Mesodermal cell (in vitro differentiated cells): ENCODE results near the gene MAMLD1.

Experiments
- H3K27ac ChIP-seq: 2 replicates; pipeline ENCODE4 v1.7.0; 2013; ENCODE audit warnings: mild to moderate bottlenecking, low read depth, low read length, moderate library complexity; ENCODE audit not compliant: severe bottlenecking
- H3K36me3 ChIP-seq: 2 replicates; pipeline ENCODE4 v1.7.1; 2013; ENCODE audit warnings: mild to moderate bottlenecking, low read length, moderate library complexity; ENCODE audit not compliant: control insufficient read depth, insufficient read depth
- H3K4me1 ChIP-seq: one replicate; pipeline ENCODE4 v1.7.1; 2013; ENCODE audit warnings: mild to moderate bottlenecking, low read length; ENCODE audit not compliant: insufficient read depth, control insufficient read depth, poor library complexity, severe bottlenecking
- H3K4me3 ChIP-seq: 2 replicates; pipeline ENCODE4 v1.7.0; 2013; ENCODE audit warnings: low read length, control low read depth, mild to moderate bottlenecking; ENCODE audit not compliant: insufficient read depth, poor library complexity, severe bottlenecking; ENCODE audit errors: extremely low read depth
- H3K9me3 ChIP-seq: 2 replicates; pipeline ENCODE4 v1.7.1; 2013; ENCODE audit warnings: mild to moderate bottlenecking, low read length, moderate library complexity; ENCODE audit not compliant: control insufficient read depth
- WGBS, 2 experiments: methylation state at CpG; one replicate each; pipeline ENCODE4 v1.1.5; 2013; ENCODE audit warnings: missing lambda C conversion rate in 2 of 2; ENCODE audit not compliant: insufficient coverage in 2 of 2; 5-methylcytosine and 5-hydroxymethylcytosine counted together

MAMLD1 gene

GRCh38 chrX:150456466-150456865 is 93.3 kb downstream of the MAMLD1 start:
- H3K9me3 ChIP-seq = no peaks in the 10 kb centered on the region
- no peak overlapping the region for H3K27ac ChIP-seq
- no CpG with 5 or more reads among the region's 6 CpGs for WGBS, 2 experiments
- no peaks in the 10 kb centered on the region for H3K36me3 ChIP-seq
- no peak overlapping the region for H3K4me3 ChIP-seq
- H3K4me1 ChIP-seq = no peaks in the 10 kb centered on the region

DNA sequence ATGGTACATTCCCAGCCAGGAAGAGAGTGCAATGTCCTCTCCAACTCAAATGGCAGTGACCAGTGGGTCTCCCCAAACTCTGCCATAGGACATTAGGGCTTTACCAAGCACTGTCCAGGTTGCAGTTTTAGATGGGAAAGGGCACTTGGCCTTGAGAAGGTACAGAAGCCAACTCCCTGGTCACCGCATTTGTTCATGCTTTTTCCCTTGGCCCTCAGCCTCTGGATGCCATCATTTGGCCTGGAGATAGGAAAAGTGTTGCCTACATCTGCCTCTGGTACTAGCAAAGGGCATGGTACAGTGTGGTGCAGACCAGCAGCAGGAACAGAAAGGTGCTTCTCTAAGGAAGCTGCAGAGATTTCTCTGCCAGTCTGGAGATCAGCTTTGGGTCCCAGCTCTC is 93.8 kb downstream of the MAMLD1 start:
- H3K36me3 ChIP-seq = no peaks in the 10 kb centered on the region

DNA sequence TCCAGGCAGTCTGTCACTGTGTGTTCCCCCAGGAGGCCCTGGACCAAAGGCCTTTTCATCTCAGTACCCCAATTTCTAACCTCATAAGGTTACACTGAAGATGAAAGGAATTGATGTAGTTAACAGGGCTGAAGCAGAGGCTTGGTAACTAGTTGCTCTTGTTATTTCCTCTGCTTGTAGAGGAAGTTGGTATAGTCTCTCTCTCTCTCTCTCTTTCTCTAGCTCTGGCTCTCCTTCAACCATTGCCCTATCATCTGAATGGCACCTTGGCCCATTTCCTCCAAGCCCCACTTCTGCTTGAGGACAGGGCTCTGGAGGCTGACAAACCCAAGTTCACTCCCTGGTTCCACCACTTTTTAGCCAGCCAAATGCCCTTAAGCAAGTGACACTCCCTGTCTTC is 96.1 kb downstream of the MAMLD1 start:
- Histone ChIP-seq H3K4me3 (no peak overlapping the region), H3K9me3 (no peaks in the 10 kb centered on the region), H3K36me3 (no peaks in the 10 kb centered on the region), H3K27ac (no peak overlapping the region), H3K4me1 (no peaks in the 10 kb centered on the region)

More for the DNA sequence above, 93.8 kb downstream of the MAMLD1 start:
- no peak overlapping the region for H3K4me3 ChIP-seq
- H3K4me1 ChIP-seq = no peaks in the 10 kb centered on the region
- 86% methylated on average over 1 of the region's 1 CpG; no CpG with 5 or more reads in 1 of the 2 experiments for WGBS, 2 experiments
- H3K27ac ChIP-seq = no peak overlapping the region
- no peaks in the 10 kb centered on the region for H3K9me3 ChIP-seq

DNA sequence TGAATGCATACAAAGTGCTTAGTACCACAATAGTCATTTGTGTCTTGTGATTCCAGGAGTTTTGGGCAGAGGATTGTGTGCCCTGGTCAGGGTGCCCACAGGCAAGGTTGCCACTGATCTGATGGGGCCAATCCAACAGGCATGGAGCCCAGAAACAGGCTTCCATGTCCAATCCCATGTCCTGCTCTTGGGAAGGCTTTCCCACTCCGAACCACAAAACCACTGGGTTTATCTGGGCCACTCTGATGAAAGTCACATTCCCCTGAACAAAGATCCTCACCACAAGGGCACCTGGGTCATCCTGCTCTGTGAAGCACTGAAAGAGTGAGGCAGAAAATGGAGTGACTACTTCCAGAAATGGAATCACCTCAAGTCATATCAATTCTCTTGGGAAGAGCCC is 96.9 kb downstream of the MAMLD1 start:
- Histone ChIP-seq H3K36me3 (no peaks in the 10 kb centered on the region), H3K4me3 (no peak overlapping the region), H3K4me1 (no peaks in the 10 kb centered on the region), H3K9me3 (no peaks in the 10 kb centered on the region), H3K27ac (no peak overlapping the region)
- no CpG with 5 or more reads among the region's 1 CpG for WGBS, 2 experiments

DNA sequence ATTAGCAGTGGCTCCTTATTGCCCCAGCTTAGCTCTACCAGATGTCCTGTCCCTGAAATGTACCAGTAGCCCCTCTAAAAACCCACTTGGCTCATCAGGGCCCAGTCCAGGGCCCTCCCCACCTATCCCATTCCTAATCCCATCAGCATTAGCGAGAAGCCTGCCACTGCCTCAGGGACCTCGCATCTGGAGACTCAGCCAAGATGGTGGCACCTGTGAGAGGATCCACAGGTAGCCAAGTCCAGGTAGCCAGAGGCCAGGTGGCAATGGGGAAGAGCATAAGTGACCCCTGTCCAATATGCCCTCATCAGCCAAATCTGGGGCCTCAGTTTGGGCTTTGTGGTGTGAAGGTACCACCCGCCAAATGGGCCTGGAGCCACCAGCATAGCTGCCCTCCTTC is 97.7 kb downstream of the MAMLD1 start:
- H3K36me3 ChIP-seq = no peaks in the 10 kb centered on the region

GRCh38 chrX:150463566-150463965 is 100.4 kb downstream of the MAMLD1 start:
- Histone ChIP-seq H3K9me3 (no peaks in the 10 kb centered on the region), H3K36me3 (no peaks in the 10 kb centered on the region), H3K4me1 (no peaks in the 10 kb centered on the region), H3K27ac (no peak overlapping the region), H3K4me3 (no peak overlapping the region)
- WGBS, 2 experiments = no CpG with 5 or more reads among the region's 1 CpG

More for the DNA sequence above, 97.7 kb downstream of the MAMLD1 start:
- Histone ChIP-seq H3K4me3 (no peak overlapping the region), H3K4me1 (no peaks in the 10 kb centered on the region), H3K27ac (no peak overlapping the region), H3K9me3 (no peaks in the 10 kb centered on the region)
- no CpG with 5 or more reads among the region's 3 CpGs for WGBS, 2 experiments

GRCh38 chrX:150464001-150464400 is 100.9 kb downstream of the MAMLD1 start:
- no peak overlapping the region for H3K27ac ChIP-seq
- H3K4me1 ChIP-seq = no peaks in the 10 kb centered on the region
- 83 to 92% methylated on average over 2 of the region's 6 CpGs for WGBS, 2 experiments
- H3K4me3 ChIP-seq = no peak overlapping the region
- H3K36me3 ChIP-seq = no peaks in the 10 kb centered on the region
- no peaks in the 10 kb centered on the region for H3K9me3 ChIP-seq

DNA sequence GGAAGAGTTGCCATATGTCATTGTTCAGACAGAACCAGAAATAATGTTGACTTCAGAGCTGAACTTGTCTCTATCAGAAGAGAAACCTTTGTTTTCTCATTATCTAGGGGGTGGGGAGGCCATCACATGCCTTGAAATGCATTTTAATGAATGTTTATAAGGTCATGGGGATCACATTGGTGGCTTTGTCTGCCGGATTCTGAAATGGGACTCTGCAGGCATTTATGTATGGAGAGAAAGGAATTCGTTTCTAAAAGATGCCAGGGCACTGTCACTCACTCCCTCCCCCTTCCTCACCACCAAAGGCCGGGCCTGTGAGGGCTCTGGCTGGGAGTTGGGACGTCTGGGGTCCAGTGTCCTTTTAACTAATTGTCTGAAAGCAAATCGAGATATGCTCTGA is 102.2 kb downstream of the MAMLD1 start:
- WGBS, 2 experiments = no CpG with 5 or more reads among the region's 5 CpGs
- no peak overlapping the region for H3K27ac ChIP-seq

GRCh38 chrX:150465881-150466775 is 103.0 kb downstream of the MAMLD1 start:
- Histone ChIP-seq H3K4me3 (no peak overlapping the region), H3K36me3 (no peaks in the 10 kb centered on the region), H3K27ac (no peak overlapping the region), H3K4me1 (no peaks in the 10 kb centered on the region), H3K9me3 (no peaks in the 10 kb centered on the region)
- 95 to 100% methylated on average over 4 to 10 of the region's 15 CpGs for WGBS, 2 experiments

More for the DNA sequence above, 102.2 kb downstream of the MAMLD1 start:
- H3K4me1 ChIP-seq = no peaks in the 10 kb centered on the region
- no peaks in the 10 kb centered on the region for H3K9me3 ChIP-seq
- no peaks in the 10 kb centered on the region for H3K36me3 ChIP-seq
- no peak overlapping the region for H3K4me3 ChIP-seq

DNA sequence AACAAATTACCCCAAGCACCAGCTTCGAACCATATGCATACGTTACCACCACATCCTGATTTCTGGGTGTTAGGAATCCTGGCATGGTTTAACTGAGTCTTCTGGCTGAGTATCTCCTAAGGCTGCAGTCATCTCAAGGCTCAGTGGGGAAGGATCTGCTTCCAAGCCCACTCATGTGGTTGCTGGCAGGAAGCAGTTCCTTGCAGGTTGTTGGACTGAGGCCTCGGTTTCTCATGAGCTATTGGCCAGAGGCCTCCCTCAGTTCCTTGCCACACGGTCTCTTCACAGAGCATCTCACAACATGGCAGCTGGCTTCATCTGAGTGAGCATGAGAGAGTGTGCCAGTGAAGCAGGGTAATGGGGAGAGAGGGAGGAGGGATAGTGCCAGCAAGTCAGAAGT is 109.2 kb downstream of the MAMLD1 start:
- Histone ChIP-seq H3K4me3 (no peak overlapping the region), H3K9me3 (no peaks in the 10 kb centered on the region), H3K27ac (no peak overlapping the region), H3K36me3 (no peaks in the 10 kb centered on the region), H3K4me1 (no peaks in the 10 kb centered on the region)
- WGBS, 2 experiments = 100% methylated on average over 1 of the region's 4 CpGs

DNA sequence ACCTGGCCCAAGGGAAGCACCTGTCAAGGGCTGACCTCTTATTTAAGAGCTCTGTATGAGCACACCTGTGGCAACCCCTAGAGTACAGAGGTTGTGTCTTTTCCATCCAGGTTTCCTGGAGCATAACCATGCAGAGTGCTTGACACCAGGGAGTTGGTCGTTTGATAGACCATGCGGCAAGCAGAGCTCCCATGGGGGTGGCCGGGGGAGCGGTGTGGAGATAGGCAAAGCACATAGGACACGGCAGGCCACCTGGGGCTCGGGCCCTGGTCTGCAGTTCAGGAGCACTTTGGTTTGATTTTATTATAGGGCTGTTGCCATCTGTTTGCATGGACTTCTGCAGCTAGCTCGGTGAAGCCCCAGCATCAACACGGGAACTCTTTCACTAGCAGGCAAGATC is 110.3 kb downstream of the MAMLD1 start:
- Histone ChIP-seq H3K27ac (no peak overlapping the region), H3K36me3 (no peaks in the 10 kb centered on the region), H3K4me3 (no peak overlapping the region), H3K9me3 (no peaks in the 10 kb centered on the region), H3K4me1 (no peaks in the 10 kb centered on the region)
- WGBS, 2 experiments = 90 to 100% methylated on average over 5 to 6 of the region's 8 CpGs
